HEK293T (cell line): ENCODE data around the gene UCN2.

Experiments used
- ARNT ChIP-seq: fragments of 450-650 bp; IDR thresholded peaks from 2 replicates; pipeline ENCODE4 v1.6.1; 2017; ENCODE audit warnings: mild to moderate bottlenecking
- BHLHE40 ChIP-seq: fragments of 450-650 bp; IDR thresholded peaks from 2 replicates; pipeline ENCODE4 v1.6.1; 2016; ENCODE audit warnings: mild to moderate bottlenecking, moderate library complexity, borderline replicate concordance
- FOXA1 ChIP-seq: fragments of 450-650 bp; IDR thresholded peaks from 2 replicates; pipeline ENCODE4 v1.6.1; 2016; ENCODE audit warnings: mild to moderate bottlenecking
- HDGF ChIP-seq: fragments of 450-650 bp; IDR thresholded peaks from 2 replicates; pipeline ENCODE4 v1.6.1; 2017; ENCODE audit warnings: antibody characterized with exemption, borderline replicate concordance
- LEF1 ChIP-seq: fragments of 450-650 bp; IDR thresholded peaks from 2 replicates; pipeline ENCODE4 v1.6.1; 2017; ENCODE audit warnings: mild to moderate bottlenecking, borderline replicate concordance
- NFRKB ChIP-seq: fragments of 450-650 bp; IDR thresholded peaks from 2 replicates; pipeline ENCODE4 v1.6.1; 2016; ENCODE audit warnings: mild to moderate bottlenecking, moderate library complexity
- SP1 ChIP-seq: fragments of 450-650 bp; IDR thresholded peaks from 2 replicates; pipeline ENCODE4 v1.6.1; 2017
- SUZ12 ChIP-seq: fragments of 450-650 bp; IDR thresholded peaks from 2 replicates; pipeline ENCODE4 v1.6.1; 2016; ENCODE audit warnings: mild to moderate bottlenecking
- TF ChIP-seq, protein P1 (sequence below): fragments of 450-650 bp; IDR thresholded peaks from 2 replicates; pipeline ENCODE4 v1.6.1; 2016

DNA sequence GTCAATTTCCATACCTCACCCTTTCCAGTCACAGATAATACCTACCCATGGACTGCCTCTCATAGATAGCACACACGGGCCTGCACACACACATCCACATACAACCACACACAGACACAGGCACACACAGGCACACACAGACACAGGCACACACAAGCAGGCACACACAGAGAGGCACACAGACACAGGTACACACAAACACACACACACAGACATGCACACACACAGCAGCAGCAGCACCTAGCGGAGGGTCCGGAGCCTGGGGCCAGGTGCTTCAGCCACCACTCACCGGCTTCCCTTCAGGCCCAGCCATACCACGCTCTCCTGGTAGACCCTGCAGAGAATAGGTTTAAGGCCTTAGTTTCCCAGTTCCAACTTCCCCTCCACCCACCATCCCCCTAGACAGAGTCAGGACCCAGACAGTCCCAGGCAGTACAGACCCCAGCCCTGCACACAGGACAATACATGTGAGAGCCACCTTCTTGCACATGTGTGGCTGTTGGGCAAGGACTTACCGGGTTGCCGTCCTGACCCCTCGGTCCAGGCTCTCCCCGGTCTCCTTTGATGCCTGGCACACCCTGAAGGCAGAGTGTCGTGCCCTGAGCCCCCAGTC lies 10.5 kb upstream of the UCN2 start:
- TF ChIP-seq SUZ12 (no peak), ARNT (no peak), BHLHE40 (no peak), HDGF (no peak), NFRKB (no peak), SP1 (no peak), LEF1 (no peak), FOXA1 (no peak)
- TF ChIP-seq, protein P1, sequence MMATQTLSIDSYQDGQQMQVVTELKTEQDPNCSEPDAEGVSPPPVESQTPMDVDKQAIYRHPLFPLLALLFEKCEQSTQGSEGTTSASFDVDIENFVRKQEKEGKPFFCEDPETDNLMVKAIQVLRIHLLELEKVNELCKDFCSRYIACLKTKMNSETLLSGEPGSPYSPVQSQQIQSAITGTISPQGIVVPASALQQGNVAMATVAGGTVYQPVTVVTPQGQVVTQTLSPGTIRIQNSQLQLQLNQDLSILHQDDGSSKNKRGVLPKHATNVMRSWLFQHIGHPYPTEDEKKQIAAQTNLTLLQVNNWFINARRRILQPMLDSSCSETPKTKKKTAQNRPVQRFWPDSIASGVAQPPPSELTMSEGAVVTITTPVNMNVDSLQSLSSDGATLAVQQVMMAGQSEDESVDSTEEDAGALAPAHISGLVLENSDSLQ = no peak
